HTERT RPE-1 (cell line): ENCODE results near the gene CHCT1.

Experiments
- in situ Hi-C: fragments of 300-500 bp; cut with MboI; formaldehyde crosslinking; loops from 4 replicates; pipeline ENCODE4 v1.14.3; 2020; ENCODE audit warnings: low sequenced_read_pairs

CHCT1 gene

GRCh38 chr17:60439501-60439900 lies 17.2 kb downstream of the CHCT1 start:
- in situ Hi-C loops = no loop called here

DNA sequence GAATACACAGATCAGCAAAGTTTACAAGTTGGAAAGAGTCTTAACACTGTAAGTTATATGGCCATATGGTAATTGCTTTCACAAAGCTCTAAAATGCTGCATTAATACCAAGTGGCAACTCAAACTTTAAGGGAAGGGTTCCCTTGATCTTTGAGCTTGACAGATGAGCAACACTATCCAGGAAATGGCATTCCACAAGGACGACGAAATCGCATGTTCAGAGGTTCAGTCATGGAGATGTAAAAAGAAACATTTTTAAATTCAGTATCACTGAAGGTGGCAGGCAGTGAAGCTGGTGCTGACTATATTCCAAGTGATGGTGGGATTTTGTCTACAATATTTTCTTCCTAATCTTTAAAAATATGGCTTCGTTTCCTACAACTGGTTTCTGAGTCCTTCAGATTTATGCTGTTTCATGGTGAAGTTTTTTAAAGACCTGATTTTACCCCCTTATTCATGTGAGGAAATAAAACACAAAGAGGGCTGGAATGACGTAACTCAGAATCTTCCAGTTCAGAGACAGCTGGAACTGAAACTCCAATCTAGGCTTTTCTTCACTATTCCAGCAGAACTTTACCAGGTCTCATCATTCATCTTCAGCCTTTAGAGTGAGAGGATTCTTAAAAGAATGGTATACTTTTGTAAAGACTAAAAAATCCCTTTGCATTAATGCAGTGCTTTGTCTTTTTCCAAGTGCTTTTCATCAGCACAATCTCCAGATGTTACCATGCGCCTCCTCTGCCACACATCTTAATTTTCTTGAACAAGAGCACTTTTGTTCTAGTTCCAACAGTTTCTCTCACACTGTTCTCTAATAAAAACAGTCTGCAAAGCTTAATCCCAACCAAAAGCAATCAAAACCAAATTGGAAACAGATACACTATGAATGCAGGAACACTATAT lies 20.2 kb downstream of the CHCT1 start:
- in situ Hi-C loops = no loop called here

DNA sequence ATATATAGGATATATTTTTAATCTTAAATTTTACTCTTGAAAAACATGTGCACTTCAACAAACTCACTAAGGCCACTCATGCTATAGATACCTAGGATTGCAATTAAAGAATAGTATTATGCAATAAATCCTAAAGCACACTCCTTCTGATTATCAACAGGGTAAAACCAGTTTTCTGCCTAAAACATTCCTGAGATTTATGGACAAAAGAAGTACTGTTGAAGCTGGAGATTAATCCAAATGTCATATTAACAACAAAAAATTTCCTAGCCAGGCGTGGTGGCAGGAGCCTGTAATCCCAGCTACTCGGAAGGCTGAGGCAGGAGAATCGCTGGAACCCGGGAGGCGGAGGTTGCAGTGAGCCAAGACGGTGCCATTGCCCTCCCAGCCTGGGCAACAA lies 21.4 kb downstream of the CHCT1 start:
- in situ Hi-C loops = no loop called here

GRCh38 chr17:60445144-60445543 lies 22.9 kb downstream of the CHCT1 start:
- in situ Hi-C loops = no loop called here

DNA sequence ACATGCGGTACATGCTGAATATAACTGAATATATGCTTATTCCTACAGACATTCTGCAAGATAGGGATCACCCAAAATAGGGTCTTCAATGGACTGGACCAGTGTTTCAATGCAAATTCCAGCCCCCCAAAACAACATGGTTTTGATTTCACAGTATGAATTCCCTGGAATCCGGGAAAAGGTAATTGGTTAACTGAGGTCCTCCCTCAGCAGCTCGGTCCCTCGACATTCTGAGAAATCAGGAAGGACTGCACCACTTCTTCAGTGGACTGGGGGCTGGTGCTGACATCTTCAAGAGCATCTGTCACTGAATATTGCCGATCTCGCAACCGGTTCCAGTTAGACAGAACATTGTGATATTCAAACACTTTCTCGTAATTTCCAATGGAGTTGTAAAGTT lies 25.1 kb downstream of the CHCT1 start:
- in situ Hi-C loops = no loop called here

DNA sequence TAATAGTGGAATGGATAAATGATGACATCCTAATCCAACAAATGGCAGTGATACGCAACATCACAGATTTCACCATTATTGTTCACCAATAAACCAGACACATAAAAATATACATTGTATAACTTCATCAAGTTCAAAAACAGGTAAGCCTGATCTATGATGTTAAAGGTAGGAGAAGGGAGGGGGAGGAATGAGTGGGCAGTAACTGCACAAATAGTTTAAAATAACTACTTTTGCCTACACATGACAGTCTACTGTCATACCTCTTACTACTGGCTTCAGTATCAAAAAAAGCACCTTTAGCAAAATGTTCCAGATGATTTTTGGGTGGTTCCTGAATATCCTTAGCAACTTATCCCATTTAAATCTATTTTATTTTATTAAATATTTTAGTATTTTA lies 28.8 kb downstream of the CHCT1 start:
- in situ Hi-C loops = no loop called here

- in situ Hi-C loops = no loop called here
Measured at GRCh38 chr17:60451965-60452364, 29.7 kb downstream of the CHCT1 start.

DNA sequence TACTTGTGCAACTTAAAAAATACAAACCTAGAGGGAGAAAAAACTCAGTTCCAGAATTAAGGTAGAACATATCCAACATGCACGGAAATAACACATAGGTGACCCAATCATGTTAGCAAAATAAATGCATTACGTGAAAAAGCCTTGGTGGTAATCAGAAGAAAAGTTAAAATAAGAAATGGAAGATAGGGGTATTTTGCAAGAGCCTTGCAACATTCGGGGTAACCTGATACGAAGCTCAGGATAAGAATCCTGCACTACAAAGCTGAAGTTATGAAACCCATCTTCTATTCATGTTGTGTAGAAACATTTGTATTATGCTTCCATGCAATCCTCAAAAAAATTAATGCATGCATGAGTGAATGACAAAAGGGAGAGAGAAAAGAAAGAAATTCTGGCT lies 33.1 kb downstream of the CHCT1 start:
- in situ Hi-C loops = no loop called here

- in situ Hi-C loops = no loop called here
Measured at GRCh38 chr17:60457148-60457547, 34.9 kb downstream of the CHCT1 start.

GRCh38 chr17:60461584-60461983 lies 39.3 kb downstream of the CHCT1 start:
- in situ Hi-C loops = no loop called here

- in situ Hi-C loops = no loop called here
Measured at GRCh38 chr17:60463157-60463835, 41.0 kb downstream of the CHCT1 start.

GRCh38 chr17:60464343-60464742 lies 42.1 kb downstream of the CHCT1 start:
- in situ Hi-C loops = no loop called here

DNA sequence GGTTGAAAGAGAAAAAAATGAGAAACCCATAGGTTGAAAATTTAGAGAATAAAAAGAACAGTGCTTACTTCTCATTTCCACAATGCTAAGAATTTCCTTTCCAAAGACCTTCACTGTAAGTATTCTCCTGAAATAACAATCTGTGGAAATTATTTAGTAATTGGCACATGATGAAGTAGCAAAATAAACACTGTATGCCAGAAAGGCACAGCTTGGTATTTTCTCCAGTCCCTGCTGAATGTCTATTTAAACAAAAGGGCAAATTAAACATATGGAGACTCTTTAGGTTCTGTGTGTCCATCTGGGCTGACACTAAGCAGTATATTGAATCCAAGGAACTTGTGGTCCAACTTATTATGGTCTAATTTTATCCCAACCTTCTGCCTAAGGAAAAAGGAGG lies 46.1 kb downstream of the CHCT1 start:
- in situ Hi-C loops = no loop called here

DNA sequence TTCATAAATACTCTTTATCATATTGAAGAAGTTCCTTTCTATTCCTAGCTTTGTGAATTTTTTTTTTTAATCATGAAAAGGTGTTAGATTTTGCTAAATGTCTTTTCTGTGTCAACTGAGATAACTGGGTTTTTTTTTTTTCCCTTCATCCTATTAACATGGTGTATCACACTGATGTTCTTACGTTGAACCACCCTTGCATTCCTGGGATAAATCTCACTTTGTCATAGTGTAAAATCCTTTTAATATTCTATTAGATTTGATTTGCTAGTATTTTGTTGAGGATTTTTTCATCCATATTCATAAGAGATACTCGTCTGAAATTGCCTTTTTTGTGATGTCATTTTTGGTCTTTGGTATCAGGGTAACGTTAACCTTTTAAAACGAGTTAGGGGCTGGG lies 49.2 kb downstream of the CHCT1 start:
- in situ Hi-C loops = no loop called here

DNA sequence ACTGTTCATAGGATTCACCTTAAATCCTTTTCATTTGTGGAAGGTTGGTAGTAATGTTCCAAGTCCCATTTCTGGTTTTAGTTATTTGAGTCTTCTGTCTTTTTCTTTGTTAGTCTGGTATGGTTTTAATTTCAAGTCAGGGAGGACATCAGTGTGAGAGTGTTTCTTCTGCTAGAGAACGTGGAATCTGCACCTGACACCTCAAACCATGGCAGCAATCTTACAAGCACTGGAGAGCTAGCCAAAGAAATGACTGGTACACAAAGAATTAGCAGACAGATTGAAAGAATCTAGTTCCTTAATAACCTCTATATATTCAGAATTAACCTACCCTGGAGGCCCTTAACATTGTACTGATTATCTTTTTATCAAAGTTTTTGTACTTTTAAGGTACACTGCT lies 50.2 kb downstream of the CHCT1 start:
- in situ Hi-C loops = no loop called here

DNA sequence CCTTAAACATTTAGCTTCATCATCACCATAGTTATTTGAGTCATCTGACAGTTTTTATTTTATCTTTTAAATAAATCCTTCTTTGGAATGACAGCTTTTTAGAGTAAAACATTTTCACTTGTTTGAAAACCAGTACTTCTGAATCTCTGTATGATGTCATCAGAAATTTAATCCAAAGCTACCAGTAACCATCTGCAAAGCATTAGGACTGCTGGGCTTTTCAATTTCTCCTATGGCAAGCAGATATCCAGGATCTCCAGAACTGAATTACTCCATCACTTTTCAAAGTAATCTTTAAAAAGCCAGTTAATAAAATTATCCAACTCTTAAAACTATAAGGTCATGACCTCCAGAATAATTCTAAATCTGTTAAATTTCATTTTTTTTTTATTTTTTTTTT lies 51.5 kb downstream of the CHCT1 start:
- in situ Hi-C loops = no loop called here
